SK-N-SH (cell line): ENCODE measurements around the gene ATG2B. TPM values are rescaled to one million over a fixed set of nuclear protein-coding genes. Genes with fewer than 3 reads are reported as not detected.

Experiments used
- CTCF ChIA-PET: fragments of 300-600, 350-600 bp; formaldehyde crosslinking; extraction: SDS; loops from one replicate; lab custom pipeline; 2021; lab: Yijun Ruan, JAX
- POLR2A ChIA-PET: fragments of 350-600 bp; sonication (Branson Sonifier 250); formaldehyde crosslinking; extraction: SDS; loops from one replicate; lab custom pipeline; 2020; ENCODE audit warnings: antibody characterized with exemption, inconsistent platforms; lab: Yijun Ruan, JAX
- DNase-seq: peaks from one replicate; pipeline ENCODE4 v3.0.0; 2012
- H2AFZ ChIP-seq: fragments of 200-600 bp; sonication (generic); 2 replicates; pipeline ENCODE4 v1.8.1; 2016; ENCODE audit warnings: antibody characterized with exemption, mild to moderate bottlenecking, low read depth
- H3F3A ChIP-seq: fragments of 200-600 bp; sonication (generic); replicated peaks from 2 replicates; pipeline ENCODE3; 2016; ENCODE audit warnings: antibody characterized with exemption, mild to moderate bottlenecking; ENCODE audit not compliant: insufficient read depth
- H3K27ac ChIP-seq, 2 experiments: fragments of 200-500 bp in 1 of 2; fragments of 200-600 bp in 1 of 2; sonication (Bioruptor generic) in 1 of 2; sonication (generic), shearing (Covaris generic) in 1 of 2; 2 replicates each; pipeline versions ENCODE4 v1.5.1 to v1.6.1; 2014 to 2016; ENCODE audit warnings: low read depth in 2 of 2, inconsistent platforms in 1 of 2, low read length in 1 of 2, mild to moderate bottlenecking in 1 of 2, mixed read lengths in 1 of 2
- H3K27me3 ChIP-seq: fragments of 200-600 bp; sonication (generic), shearing (Covaris generic); 2 replicates; pipeline ENCODE4 v1.6.1; 2016; ENCODE audit warnings: mixed run types; ENCODE audit not compliant: insufficient read depth
- H3K36me3 ChIP-seq, 2 experiments: fragments of 200-500 bp in 1 of 2; fragments of 200-600 bp in 1 of 2; sonication (Bioruptor generic) in 1 of 2; sonication (generic) in 1 of 2; replicated peaks in 1 of 2; 2 replicates each; pipeline versions ENCODE3 to v1.5.1; 2014 to 2016; ENCODE audit warnings: low read length in 1 of 2, mild to moderate bottlenecking in 1 of 2; ENCODE audit not compliant: insufficient read depth in 2 of 2, control insufficient read depth in 1 of 2
- H3K4me1 ChIP-seq, 2 experiments: fragments of 200-500 bp in 1 of 2; fragments of 200-600 bp in 1 of 2; sonication (Bioruptor generic) in 1 of 2; sonication (generic), shearing (Covaris generic) in 1 of 2; 2 replicates each; pipeline versions ENCODE4 v1.5.1 to v1.6.1; 2014 to 2016; ENCODE audit warnings: low read depth in 1 of 2, low read length in 1 of 2, mixed run types in 1 of 2; ENCODE audit not compliant: insufficient read depth in 2 of 2, control insufficient read depth in 1 of 2
- H3K4me2 ChIP-seq: fragments of 200-600 bp; sonication (generic), shearing (Covaris generic); 2 replicates; pipeline ENCODE4 v1.6.1; 2017; ENCODE audit warnings: mixed run types
- H3K4me3 ChIP-seq, 2 experiments: fragments of 200-500 bp in 1 of 2; fragments of 200-600 bp in 1 of 2; sonication (Bioruptor generic) in 1 of 2; sonication (generic), shearing (Covaris generic) in 1 of 2; 2 replicates each; pipeline versions ENCODE4 v1.5.1 to v1.8.1; 2014 to 2016; ENCODE audit warnings: low read depth in 2 of 2, inconsistent platforms in 1 of 2, low read length in 1 of 2, mild to moderate bottlenecking in 1 of 2, mixed read lengths in 1 of 2, moderate library complexity in 1 of 2
- H3K79me2 ChIP-seq: fragments of 200-600 bp; sonication (generic); 2 replicates; pipeline ENCODE4 v1.8.1; 2017; ENCODE audit warnings: mild to moderate bottlenecking; ENCODE audit not compliant: insufficient read depth
- H3K9ac ChIP-seq: fragments of 200-600 bp; sonication (generic); 2 replicates; pipeline ENCODE4 v1.6.1; 2017; ENCODE audit warnings: mixed run types
- H3K9me2 ChIP-seq: fragments of 200-600 bp; sonication (generic); 2 replicates; pipeline ENCODE4 v1.6.1; 2017; ENCODE audit warnings: mixed run types
- H3K9me3 ChIP-seq: fragments of 200-600 bp; sonication (generic); 2 replicates; pipeline ENCODE4 v1.6.1; 2017; ENCODE audit warnings: mixed run types, mild to moderate bottlenecking, moderate library complexity
- H4K20me1 ChIP-seq: fragments of 200-600 bp; sonication (generic); 2 replicates; pipeline ENCODE4 v1.6.1; 2017; ENCODE audit warnings: mild to moderate bottlenecking, mixed run types; ENCODE audit not compliant: insufficient read depth
- ELF1 ChIP-seq: IDR thresholded peaks from 2 replicates; pipeline ENCODE4 v1.4.0; 2012
- FOSL2 ChIP-seq: IDR thresholded peaks from 2 replicates; pipeline ENCODE4 v1.4.0; 2012; ENCODE audit warnings: low read depth, mild to moderate bottlenecking, moderate library complexity, borderline replicate concordance
- FOXJ3 ChIP-seq: sonication (generic); formaldehyde crosslinking; IDR thresholded peaks from 2 replicates; pipeline ENCODE4 v1.5.1; 2020; ENCODE audit warnings: mild to moderate bottlenecking, missing genetic modification reagents
- JUND ChIP-seq: IDR thresholded peaks from 2 replicates; pipeline ENCODE4 v1.4.0; 2012
- POLR2AphosphoS5 ChIP-seq: IDR thresholded peaks from 2 replicates; pipeline ENCODE4 v1.6.1; 2012; ENCODE audit warnings: low read depth, low read length
- RAD21 ChIP-seq: IDR thresholded peaks from 2 replicates; pipeline ENCODE4 v1.6.1; 2012; ENCODE audit warnings: mild to moderate bottlenecking, low read length
- RCOR1 ChIP-seq: fragments of 150-350 bp; IDR thresholded peaks from 2 replicates; pipeline ENCODE4 v1.6.1; 2017; ENCODE audit warnings: antibody characterized with exemption, low read length
- SIN3A ChIP-seq: IDR thresholded peaks from 2 replicates; pipeline ENCODE4 v1.6.1; 2012; ENCODE audit warnings: low read depth, mild to moderate bottlenecking, low read length, moderate library complexity, borderline replicate concordance
- TAF1 ChIP-seq: IDR thresholded peaks from 2 replicates; pipeline ENCODE4 v1.6.1; 2012; ENCODE audit warnings: low read depth, mild to moderate bottlenecking, low read length, moderate library complexity, borderline replicate concordance
- WGBS: methylation state at CpG from one replicate; pipeline ENCODE4 v1.1.6; 2017; ENCODE audit warnings: low lambda C conversion rate; 5-methylcytosine and 5-hydroxymethylcytosine counted together
- polyA plus RNA-seq, 3 experiments: library from polyadenylated mRNA; depleted of rRNA; stranded (reverse); fragments of >200 nt; gene quantifications; 2 replicates each; pipeline ENCODE4 v1.2.3, GENCODE V29; 2012
- TF ChIP-seq, protein P1 (sequence below): IDR thresholded peaks from 2 replicates; pipeline ENCODE4 v1.6.1; 2012; ENCODE audit warnings: mild to moderate bottlenecking, low read depth, low read length, moderate library complexity
- TF ChIP-seq, protein P2 (sequence below): IDR thresholded peaks from 2 replicates; pipeline ENCODE4; 2012

ATG2B gene
- polyA plus RNA-seq, 1 of the 3 experiments (the other 2 are of a cell fraction) = 5.8 TPM

- POLR2A ChIA-PET = no interaction called here
- Histone ChIP-seq H3F3A (peaks cover 21% of the 10 kb centered on the region), H3K4me1 (peaks cover 47 to 54% of the 10 kb centered on the region in 2 experiments), H3K27ac (no peak overlapping the region), H3K9me2 (no peaks in the 10 kb centered on the region), H3K79me2 (no peaks in the 10 kb centered on the region), H4K20me1 (no peaks in the 10 kb centered on the region), H3K9ac (no peak overlapping the region), H3K36me3 (no peaks in the 10 kb centered on the region), H3K4me2 (no peak overlapping the region), H3K9me3 (no peaks in the 10 kb centered on the region; the same call in 1 of the 2 replicates), H3K4me3 (no peak overlapping the region), H2AFZ (no peak overlapping the region), H3K27me3 (no peaks in the 10 kb centered on the region)
- DNase-seq = no peak
- CTCF ChIA-PET = interaction anchor here (5.6 to 18.9 kb wide), 2 partner anchors 10 to 166 kb away, joined by 27 to 920 read pairs; no protein-coding TSS in a partner anchor
- TF ChIP-seq JUND (no peak), POLR2AphosphoS5 (no peak)
- TF ChIP-seq, protein P1, sequence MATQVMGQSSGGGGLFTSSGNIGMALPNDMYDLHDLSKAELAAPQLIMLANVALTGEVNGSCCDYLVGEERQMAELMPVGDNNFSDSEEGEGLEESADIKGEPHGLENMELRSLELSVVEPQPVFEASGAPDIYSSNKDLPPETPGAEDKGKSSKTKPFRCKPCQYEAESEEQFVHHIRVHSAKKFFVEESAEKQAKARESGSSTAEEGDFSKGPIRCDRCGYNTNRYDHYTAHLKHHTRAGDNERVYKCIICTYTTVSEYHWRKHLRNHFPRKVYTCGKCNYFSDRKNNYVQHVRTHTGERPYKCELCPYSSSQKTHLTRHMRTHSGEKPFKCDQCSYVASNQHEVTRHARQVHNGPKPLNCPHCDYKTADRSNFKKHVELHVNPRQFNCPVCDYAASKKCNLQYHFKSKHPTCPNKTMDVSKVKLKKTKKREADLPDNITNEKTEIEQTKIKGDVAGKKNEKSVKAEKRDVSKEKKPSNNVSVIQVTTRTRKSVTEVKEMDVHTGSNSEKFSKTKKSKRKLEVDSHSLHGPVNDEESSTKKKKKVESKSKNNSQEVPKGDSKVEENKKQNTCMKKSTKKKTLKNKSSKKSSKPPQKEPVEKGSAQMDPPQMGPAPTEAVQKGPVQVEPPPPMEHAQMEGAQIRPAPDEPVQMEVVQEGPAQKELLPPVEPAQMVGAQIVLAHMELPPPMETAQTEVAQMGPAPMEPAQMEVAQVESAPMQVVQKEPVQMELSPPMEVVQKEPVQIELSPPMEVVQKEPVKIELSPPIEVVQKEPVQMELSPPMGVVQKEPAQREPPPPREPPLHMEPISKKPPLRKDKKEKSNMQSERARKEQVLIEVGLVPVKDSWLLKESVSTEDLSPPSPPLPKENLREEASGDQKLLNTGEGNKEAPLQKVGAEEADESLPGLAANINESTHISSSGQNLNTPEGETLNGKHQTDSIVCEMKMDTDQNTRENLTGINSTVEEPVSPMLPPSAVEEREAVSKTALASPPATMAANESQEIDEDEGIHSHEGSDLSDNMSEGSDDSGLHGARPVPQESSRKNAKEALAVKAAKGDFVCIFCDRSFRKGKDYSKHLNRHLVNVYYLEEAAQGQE = no peak
- 100% methylated on average over 1 of the region's 1 CpG for WGBS
Measured at GRCh38 chr14:96271421-96271762, 91.7 kb downstream of the ATG2B start.

- Histone ChIP-seq H3K9ac (no peak overlapping the region), H2AFZ (no peak overlapping the region), H4K20me1 (no peaks in the 10 kb centered on the region), H3K9me3 (no peaks in the 10 kb centered on the region; the same call in 1 of the 2 replicates), H3K9me2 (no peaks in the 10 kb centered on the region), H3K36me3 (no peaks in the 10 kb centered on the region), H3K27me3 (no peaks in the 10 kb centered on the region), H3K4me2 (no peak overlapping the region), H3K79me2 (no peaks in the 10 kb centered on the region), H3K4me1 (peaks cover 47 to 60% of the 10 kb centered on the region in 2 experiments), H3F3A (peaks cover 15% of the 10 kb centered on the region), H3K27ac (peak overlapping the region in 1 of 2 experiments; percentile 87; a peak in 1 of 4 replicates), H3K4me3 (no peak overlapping the region)
- WGBS = 96% methylated on average over 8 of the region's 8 CpGs
- DNase-seq = no peak
- CTCF ChIA-PET = interaction anchor here (0.8 to 18.9 kb wide), 4 partner anchors 9 to 166 kb away, joined by 3 to 920 read pairs (median 15); no protein-coding TSS in a partner anchor
- POLR2A ChIA-PET = no interaction called here
- TF ChIP-seq FOSL2 = no peak
- no peak for TF ChIP-seq RAD21
- no peak for TF ChIP-seq RCOR1
- no peak for TF ChIP-seq ELF1
- TF ChIP-seq SIN3A = no peak
- TF ChIP-seq POLR2AphosphoS5 = no peak
- no peak for TF ChIP-seq TAF1
- TF ChIP-seq, protein P2, sequence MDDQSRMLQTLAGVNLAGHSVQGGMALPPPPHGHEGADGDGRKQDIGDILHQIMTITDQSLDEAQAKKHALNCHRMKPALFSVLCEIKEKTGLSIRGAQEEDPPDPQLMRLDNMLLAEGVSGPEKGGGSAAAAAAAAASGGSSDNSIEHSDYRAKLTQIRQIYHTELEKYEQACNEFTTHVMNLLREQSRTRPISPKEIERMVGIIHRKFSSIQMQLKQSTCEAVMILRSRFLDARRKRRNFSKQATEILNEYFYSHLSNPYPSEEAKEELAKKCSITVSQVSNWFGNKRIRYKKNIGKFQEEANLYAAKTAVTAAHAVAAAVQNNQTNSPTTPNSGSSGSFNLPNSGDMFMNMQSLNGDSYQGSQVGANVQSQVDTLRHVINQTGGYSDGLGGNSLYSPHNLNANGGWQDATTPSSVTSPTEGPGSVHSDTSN = no peak
- no peak for TF ChIP-seq FOXJ3 (CRISPR knock-in tag)
Measured at GRCh38 chr14:96270565-96271420, 92.3 kb downstream of the ATG2B start.
